SK-N-SH (cell line): ENCODE results near the gene ADRB2.

ENCODE experiments used
- CTCF ChIP-seq: fragments of 200-600 bp; sonication (generic); IDR thresholded peaks from 2 replicates; pipeline ENCODE4 v1.6.1; 2017; ENCODE audit warnings: antibody characterized with exemption, mild to moderate bottlenecking, moderate library complexity
- EP300 ChIP-seq, 2 experiments: IDR thresholded peaks; 2 replicates each; pipeline versions ENCODE4 v1.4.0 to v1.6.1; 2012; ENCODE audit warnings: borderline replicate concordance in 1 of 2, low read depth in 1 of 2, low read length in 1 of 2
- FOXJ3 ChIP-seq: sonication (generic); formaldehyde crosslinking; IDR thresholded peaks from 2 replicates; pipeline ENCODE4 v1.5.1; 2020; ENCODE audit warnings: mild to moderate bottlenecking, missing genetic modification reagents
- GABPA ChIP-seq: IDR thresholded peaks from 2 replicates; pipeline ENCODE4 v1.4.0; 2012; ENCODE audit warnings: low read depth, mild to moderate bottlenecking
- JUND ChIP-seq: IDR thresholded peaks from 2 replicates; pipeline ENCODE4 v1.4.0; 2012
- RCOR1 ChIP-seq: fragments of 150-350 bp; IDR thresholded peaks from 2 replicates; pipeline ENCODE4 v1.6.1; 2017; ENCODE audit warnings: antibody characterized with exemption, low read length
- TCF12 ChIP-seq: IDR thresholded peaks from 2 replicates; pipeline ENCODE4 v1.4.0; 2012

- TF ChIP-seq CTCF (no peak), RCOR1 (no peak), GABPA (no peak), EP300 (IDR thresholded peaks at IDR 0.05; ENCODE audit: borderline replicate concordance in 1 of 2, low read depth in 1 of 2, low read length in 1 of 2) (no peak), TCF12 (no peak), FOXJ3 (CRISPR knock-in tag) (no peak), JUND (no peak)
Measured at GRCh38 chr5:148793261-148793660, 33.1 kb upstream of the ADRB2 start.
